Posterior vena cava (tissue), 2 donors: Measurements from ENCODE around the gene ERF. TPM values are rescaled to one million over a fixed set of nuclear protein-coding genes. Genes with fewer than 3 reads are reported as not detected.

Source experiments
- DNase-seq: peaks from one replicate; pipeline ENCODE4 v3.0.0-alpha.2; 2020; ENCODE audit warnings: low spot score
- intact Hi-C, 2 donors: fragments of 100-400 bp; cut with DNase I; formaldehyde crosslinking; loops; one replicate each; pipeline versions ENCODE4 v1.14.1 to v1.14.2; 2022 to 2023
- total RNA-seq, 2 donors: library from RNA; stranded (reverse); fragmentation: NEBNext Ultra II Directional; extraction: Animal tissue kit (Norgen Biotek cat#: 25700); gene quantifications; one replicate each; pipeline ENCODE4 v1.2.1, GENCODE V29; 2021
- donor health status: DM: yes; HTN: yes; CAD: no.
- donor health status: DM: yes; HTN: yes; CAD: no.

Gene ERF
- total RNA-seq, 2 donors from 2014 or later, result 47.9 to 54.5 TPM

DNA sequence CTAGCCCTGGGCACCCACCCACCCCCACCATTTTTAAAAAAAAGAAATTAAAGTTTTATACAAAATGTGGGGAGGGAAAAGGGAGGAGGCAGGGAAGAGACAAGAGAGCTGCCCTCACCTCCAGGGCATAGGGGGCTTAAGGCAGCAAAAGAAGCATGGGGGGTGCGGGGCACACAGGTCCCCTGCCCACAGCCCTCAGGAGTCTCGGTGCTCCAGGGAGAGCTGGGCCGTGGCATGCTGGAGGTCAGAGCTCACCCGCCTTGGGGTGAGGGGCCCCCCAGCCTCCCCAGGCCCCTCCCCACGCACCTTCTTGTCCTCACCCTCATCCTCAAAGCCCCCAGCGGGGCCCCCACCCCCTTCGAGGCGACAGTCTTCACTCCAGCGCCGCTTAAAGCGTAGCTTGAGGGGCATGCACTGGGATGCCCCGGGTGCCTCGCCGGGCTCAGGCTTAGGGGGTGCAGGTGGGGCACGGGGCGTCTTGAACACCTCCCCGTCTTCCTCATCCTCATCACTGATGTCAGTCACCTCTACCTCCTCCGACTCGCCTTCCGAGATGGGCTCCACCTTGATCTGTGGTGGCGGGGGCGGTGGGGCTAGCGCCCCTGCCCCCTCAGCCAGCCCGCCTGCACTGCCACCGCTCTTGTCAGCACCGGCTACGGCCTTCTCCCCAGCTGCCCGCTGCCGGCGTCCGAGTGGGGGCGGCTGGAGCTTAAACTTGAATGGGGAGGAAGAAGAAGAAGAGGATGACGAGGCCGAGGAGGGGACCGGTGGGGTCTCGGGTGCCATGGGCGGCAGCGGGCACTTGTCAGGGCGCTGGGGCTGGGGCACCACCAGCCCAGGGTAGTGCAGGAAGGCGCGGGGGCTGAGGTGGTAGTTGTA is 6.4 kb downstream of the ERF start:
- no peak for DNase-seq

GRCh38 chr19:42247640-42248199 is 7.2 kb downstream of the ERF start:
- DNase-seq, result no peak

More for the DNA sequence above, 6.4 kb downstream of the ERF start:
- intact Hi-C loops, result loop anchor here in 1 of 2 donors (10.0 kb wide), 1 partner anchor 46 kb away; no protein-coding TSS in a partner anchor

GRCh38 chr19:42246922-42247639 is 7.8 kb downstream of the ERF start:
- intact Hi-C loops, result loop anchor here in 1 of 2 donors (10.0 kb wide), 1 partner anchor 48 kb away; no protein-coding TSS in a partner anchor
- DNase-seq, result no peak

More at GRCh38 chr19:42247640-42248199, 7.2 kb downstream of the ERF start:
- intact Hi-C loops, result loop anchor here in 1 of 2 donors (10.0 kb wide), 1 partner anchor 47 kb away; no protein-coding TSS in a partner anchor

- peak; percentile 92 for DNase-seq
- intact Hi-C loops, result loop anchor here in 1 of 2 donors (10.0 kb wide), 1 partner anchor 48 kb away; no protein-coding TSS in a partner anchor
Measured at GRCh38 chr19:42246143-42246921, 8.6 kb downstream of the ERF start.

DNA sequence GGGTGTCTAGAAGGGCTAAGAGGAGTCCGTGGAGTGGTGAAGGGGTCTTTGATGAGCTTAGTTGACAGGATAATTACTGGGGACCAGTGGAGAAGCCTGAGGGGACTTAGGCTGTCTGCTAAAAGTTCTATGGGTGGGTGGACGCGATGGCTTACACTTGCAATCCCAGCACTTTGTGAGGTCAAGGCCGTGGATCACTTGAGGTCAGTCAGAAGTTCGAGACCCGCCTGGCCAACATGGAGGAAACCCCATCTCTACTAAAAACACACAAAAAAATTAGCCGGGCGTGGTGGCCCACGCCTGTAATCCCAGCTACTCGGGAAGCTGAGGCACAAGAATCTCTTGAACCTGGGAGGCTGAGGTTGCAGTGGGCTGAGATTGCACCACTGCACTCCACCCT is 9.7 kb downstream of the ERF start:
- intact Hi-C loops, result loop anchor here (2.0 to 10.0 kb wide), 2 partner anchors 36 to 50 kb away; no protein-coding TSS in a partner anchor

DNA sequence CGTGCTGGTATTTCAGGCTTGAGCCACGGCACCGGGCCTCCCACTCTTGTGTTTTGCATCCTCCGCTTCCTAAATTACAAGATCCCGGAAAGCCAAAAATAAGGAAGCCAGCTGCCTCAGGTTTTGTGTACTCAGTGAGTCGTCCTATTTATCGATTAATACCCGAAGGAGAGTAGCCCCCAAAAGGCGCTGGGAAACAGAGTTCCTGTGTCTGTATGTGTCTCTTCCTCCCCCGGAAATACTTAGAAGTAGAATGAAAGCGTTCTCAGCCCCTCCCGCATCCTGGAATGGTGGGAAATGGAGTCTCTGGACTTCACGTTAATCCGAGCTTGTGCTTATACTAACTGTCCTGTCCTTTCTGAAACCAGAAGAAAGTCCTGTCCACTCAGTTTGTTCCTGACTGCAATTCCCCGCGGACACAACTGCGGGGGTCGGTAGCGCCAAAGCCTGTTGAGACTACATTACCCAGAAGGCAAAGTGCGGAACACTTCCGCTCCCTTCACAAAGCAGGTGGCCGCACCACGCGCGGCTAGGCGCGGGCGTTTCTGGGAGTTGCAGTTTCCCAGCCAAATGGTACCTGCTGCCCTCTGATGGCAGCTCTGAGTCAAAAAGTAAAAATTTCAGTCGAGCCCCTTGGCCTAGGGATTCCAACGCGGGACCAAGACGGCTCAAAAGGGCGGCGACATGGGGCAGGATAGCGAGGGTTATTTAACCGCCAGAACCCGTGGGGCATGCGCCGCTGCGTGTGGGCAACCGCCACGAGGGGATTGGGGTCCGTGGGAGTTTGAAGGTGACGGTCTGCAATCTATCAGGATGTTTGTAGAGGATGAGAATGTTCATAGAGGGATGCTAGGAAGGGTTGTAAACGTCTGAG is 10.3 kb downstream of the ERF start:
- peak; percentile 98 for DNase-seq
- intact Hi-C loops, result loop anchor here (2.0 to 10.0 kb wide), 2 partner anchors 36 to 50 kb away; no protein-coding TSS in a partner anchor

More for the DNA sequence above, 9.7 kb downstream of the ERF start:
- no peak for DNase-seq

- intact Hi-C loops, result loop anchor here in 1 of 2 donors (1.0 to 10.0 kb wide), 2 partner anchors 14 to 52 kb away; no protein-coding TSS in a partner anchor
- peak; percentile 100 for DNase-seq
Measured at GRCh38 chr19:42242512-42243409, 12.2 kb downstream of the ERF start, which contains the start of gene GSK3A. GSK3A (minus strand) TSS chr19:42242602; CDS start chr19:42242465, 137 bp downstream.

- no peak for DNase-seq
- intact Hi-C loops, result loop anchor here in 1 of 2 donors (10.0 kb wide), 1 partner anchor 53 kb away; no protein-coding TSS in a partner anchor
Measured at GRCh38 chr19:42242069-42242511, 12.8 kb downstream of the ERF start.

DNA sequence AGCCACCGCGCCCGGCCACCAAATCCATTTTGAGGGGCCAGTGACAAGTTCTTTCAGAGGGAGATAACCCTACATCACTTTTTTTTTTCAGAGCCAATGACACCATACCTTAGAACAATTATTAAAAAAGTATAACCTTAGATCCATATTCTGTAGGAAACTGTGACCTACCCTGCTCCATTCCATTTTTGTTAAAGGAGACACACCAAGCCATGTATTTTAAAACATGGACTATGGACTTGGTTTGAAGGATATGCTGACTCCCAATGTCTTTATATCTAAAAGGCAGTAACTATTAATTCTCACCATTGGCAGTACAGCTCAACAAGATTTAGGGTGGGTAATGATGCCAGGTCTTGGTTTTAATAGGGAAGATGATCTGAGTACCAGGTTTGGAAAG is 13.6 kb downstream of the ERF start:
- DNase-seq, result no peak
- intact Hi-C loops, result loop anchor here in 1 of 2 donors (10.0 kb wide), 1 partner anchor 54 kb away; no protein-coding TSS in a partner anchor

DNA sequence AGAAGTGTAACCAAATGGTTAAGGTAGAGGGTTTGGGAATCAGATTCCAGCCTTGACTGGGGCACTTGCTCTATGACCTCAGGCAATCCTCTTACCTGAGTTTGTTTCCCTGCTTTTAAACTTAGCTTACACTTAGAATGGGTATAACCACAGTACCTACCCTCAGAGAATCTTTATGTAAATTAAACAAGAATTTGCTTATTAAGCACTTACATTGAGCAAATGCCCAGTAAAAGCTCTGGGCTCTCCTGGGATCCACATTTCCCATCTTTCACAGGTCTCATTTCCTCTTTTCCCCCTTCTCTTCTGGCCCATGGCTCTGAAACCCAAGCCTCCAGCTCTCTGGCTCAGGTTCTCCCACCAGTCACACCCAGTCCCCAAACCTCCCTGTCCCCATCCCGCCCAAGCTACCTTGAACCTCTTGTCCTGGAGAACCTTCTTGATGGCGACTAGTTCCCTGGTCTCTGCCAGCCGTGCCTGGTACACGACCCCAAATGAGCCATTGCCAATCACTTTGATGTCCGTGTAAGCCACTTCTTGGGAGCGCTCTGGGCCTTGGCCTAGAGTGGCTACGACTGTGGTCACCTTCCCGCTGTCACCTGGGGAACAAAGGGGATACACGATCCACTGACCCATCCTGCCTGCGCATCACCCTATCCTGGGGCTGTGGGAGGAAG is 15.2 kb downstream of the ERF start:
- no peak for DNase-seq
- intact Hi-C loops, result loop anchor here in 1 of 2 donors (10.0 kb wide), 1 partner anchor 55 kb away; no protein-coding TSS in a partner anchor

DNA sequence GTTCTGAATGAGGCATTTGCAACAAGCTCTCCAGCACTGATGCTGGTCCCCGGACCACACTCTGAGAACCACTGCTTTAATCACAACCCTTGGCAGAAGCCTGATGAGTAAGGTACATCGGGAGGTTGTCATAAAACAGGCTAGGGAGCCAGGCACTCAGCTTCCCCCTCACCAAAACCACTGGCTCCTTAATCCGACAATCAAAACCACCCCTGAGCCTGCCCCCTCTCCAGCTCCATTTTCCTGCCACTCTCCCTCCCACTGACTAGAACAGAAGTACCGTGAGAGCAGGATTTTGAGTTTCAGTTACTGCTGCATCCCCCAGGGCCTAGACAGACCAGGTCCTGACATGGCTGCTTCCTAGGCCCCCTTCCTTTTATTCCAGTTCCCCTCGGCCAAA is 19.7 kb downstream of the ERF start:
- intact Hi-C loops, result no loop called here
- no peak for DNase-seq

DNA sequence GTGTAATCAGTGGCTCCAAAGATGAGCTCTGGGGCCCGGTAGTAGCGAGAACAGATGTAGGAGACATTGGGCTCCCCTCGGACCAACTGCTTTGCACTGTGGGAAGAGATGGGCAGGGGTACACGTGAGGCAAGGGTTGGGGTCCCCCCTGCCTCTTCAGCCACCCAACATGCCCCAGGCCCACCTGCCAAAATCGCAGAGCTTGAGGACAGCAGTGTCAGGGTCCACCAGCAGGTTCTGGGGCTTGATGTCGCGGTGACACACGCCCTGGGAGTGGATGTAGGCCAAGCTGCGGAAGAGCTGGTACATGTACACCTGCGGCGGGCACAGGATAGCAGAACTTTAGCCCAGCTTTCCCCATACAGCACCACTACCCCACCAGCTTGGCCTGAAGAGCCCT is 20.6 kb downstream of the ERF start:
- no peak for DNase-seq
- intact Hi-C loops, result no loop called here

- intact Hi-C loops, result no loop called here
- DNase-seq, result no peak
Measured at GRCh38 chr19:42233678-42234292, 21.1 kb downstream of the ERF start.

- DNase-seq, result no peak
- intact Hi-C loops, result no loop called here
Measured at GRCh38 chr19:42233106-42233505, 21.8 kb downstream of the ERF start.

- no peak for DNase-seq
- intact Hi-C loops, result no loop called here
Measured at GRCh38 chr19:42232435-42232834, 22.5 kb downstream of the ERF start.
